ENCODE results near the gene ZNF621.
A peak's percentile ranks its signal among the peaks of the same experiment; 100 is the strongest.

Gene ZNF621

GRCh38 chr3:40524568-40525285 lies at the start of gene ZNF621 (continued):
- TF ChIP-seq ZNF302 (tag by site-specific recombination; IDR thresholded peaks at IDR 0.05; ENCODE audit: low read depth) (no peak), ZNF704 (tag by site-specific recombination; IDR thresholded peaks at IDR 0.05) (no peak), ZFP41 (tag by site-specific recombination; IDR thresholded peaks at IDR 0.05; ENCODE audit: borderline replicate concordance) (no peak), ZBTB48 (tag by site-specific recombination; IDR thresholded peaks at IDR 0.05) (no peak), ZNF610 (tag by site-specific recombination; IDR thresholded peaks at IDR 0.05; ENCODE audit: borderline replicate concordance) (no peak), ZNF433 (tag by site-specific recombination; IDR thresholded peaks at IDR 0.05; ENCODE audit: low read depth) (no peak), ZNF391 (tag by site-specific recombination; IDR thresholded peaks at IDR 0.05; ENCODE audit: borderline replicate concordance, low read depth) (no peak), ELK4 (IDR thresholded peaks at IDR 0.05; ENCODE audit: borderline replicate concordance, low read depth, low read length) (no peak), ZNF792 (tag by site-specific recombination; IDR thresholded peaks at IDR 0.05) (no peak), BCL6B (tag by site-specific recombination; IDR thresholded peaks at IDR 0.05) (no peak), ZSCAN18 (tag by site-specific recombination; IDR thresholded peaks at IDR 0.05) (no peak), ZBTB6 (tag by site-specific recombination; IDR thresholded peaks at IDR 0.05) (0 out of 2 replicates have a peak, but pooled peaks have one; percentile 4), MEIS1 (CRISPR knock-in tag; IDR thresholded peaks at IDR 0.05; ENCODE audit: borderline replicate concordance) (no peak), ZNF398 (tag by site-specific recombination; IDR thresholded peaks at IDR 0.05) (peak; percentile 8; the same call in 1 of the 2 replicates), ZNF776 (tag by site-specific recombination; IDR thresholded peaks at IDR 0.05; ENCODE audit: borderline replicate concordance) (no peak), ZNF26 (tag by site-specific recombination; IDR thresholded peaks at IDR 0.05) (no peak), ZNF362 (tag by site-specific recombination; IDR thresholded peaks at IDR 0.05) (no peak), ZNF133 (tag by site-specific recombination; IDR thresholded peaks at IDR 0.05) (no peak), ZNF239 (tag by site-specific recombination; IDR thresholded peaks at IDR 0.05) (no peak), ZNF701 (tag by site-specific recombination; IDR thresholded peaks at IDR 0.05) (no peak), PBX3 (CRISPR knock-in tag; IDR thresholded peaks at IDR 0.05) (no peak), ZNF660 (tag by site-specific recombination; IDR thresholded peaks at IDR 0.05) (0 out of 2 replicates have a peak, but pooled peaks have one; percentile 42), ZNF423 (tag by site-specific recombination; IDR thresholded peaks at IDR 0.05) (no peak), ZNF777 (tag by site-specific recombination; IDR thresholded peaks at IDR 0.05; ENCODE audit: borderline replicate concordance) (no peak), ZNF626 (tag by site-specific recombination; IDR thresholded peaks at IDR 0.05) (no peak), ZNF311 (tag by site-specific recombination; IDR thresholded peaks at IDR 0.05; ENCODE audit: borderline replicate concordance) (no peak), SETDB1 (IDR thresholded peaks at IDR 0.05; ENCODE audit: insufficient read length, low read length) (no peak)
